Naive B cell (primary cell): ENCODE data around the gene PHACTR4. TPM values are rescaled to one million over a fixed set of nuclear protein-coding genes. Genes with fewer than 3 reads are reported as not detected.
A peak's percentile ranks its signal among the peaks of the same experiment; 100 is the strongest.
"Not testable (repeated sequence)": the region's sequence is repeated elsewhere in the genome, so short reads cannot be mapped to it uniquely, and the experiment has no call there.

Experiments used
- ATAC-seq, 2 donors: fragments of 150-1000 bp; cut with Tn5 transposase; 2 replicates each; pipeline ENCODE4 v1.10.0; 2021; ENCODE audit warnings: low read depth in 2 of 2, mild to moderate bottlenecking in 2 of 2, moderate library complexity in 2 of 2
- DNase-seq: peaks from one replicate; pipeline ENCODE4 v3.0.0; 2022
- H3K27ac Mint-ChIP-seq, 6 donors: one replicate each; pipeline ENCODE4 v1.8.0; 2020 to 2022; ENCODE audit warnings: mild to moderate bottlenecking in 6 of 6, mixed read lengths in 6 of 6, moderate library complexity in 5 of 6, inconsistent platforms in 2 of 6
- H3K27me3 Mint-ChIP-seq, 3 donors: one replicate each; pipeline ENCODE4 v1.8.0; 2021 to 2022; ENCODE audit warnings: mixed read lengths in 3 of 3, mild to moderate bottlenecking in 1 of 3
- H3K36me3 Mint-ChIP-seq, 2 donors: one replicate each; pipeline ENCODE4 v1.8.0; 2020 to 2022; ENCODE audit warnings: mixed read lengths in 2 of 2, inconsistent platforms in 1 of 2, mild to moderate bottlenecking in 1 of 2
- H3K4me1 Mint-ChIP-seq, 3 donors: one replicate each; pipeline ENCODE4 v1.8.0; 2020 to 2022; ENCODE audit warnings: mixed read lengths in 3 of 3, inconsistent platforms in 1 of 3, mild to moderate bottlenecking in 1 of 3, moderate library complexity in 1 of 3
- H3K4me3 Mint-ChIP-seq, 8 donors: one replicate each; pipeline ENCODE4 v1.8.0; 2020 to 2022; ENCODE audit warnings: mild to moderate bottlenecking in 8 of 8, mixed read lengths in 8 of 8, moderate library complexity in 8 of 8, inconsistent platforms in 2 of 8
- H3K9me3 Mint-ChIP-seq, 7 donors: one replicate each; pipeline ENCODE4 v1.8.0; 2020 to 2022; ENCODE audit warnings: mixed read lengths in 7 of 7, mild to moderate bottlenecking in 5 of 7, inconsistent platforms in 2 of 7, moderate library complexity in 1 of 7
- polyA plus RNA-seq, 6 donors: library from polyadenylated mRNA; unstranded; fragments of 300-500 nt; fragmentation: Illumina TruSeq; gene quantifications; one replicate each; pipeline ENCODE4 v1.2.3, GENCODE V29; 2021; ENCODE audit warnings: low read depth in 6 of 6

The PHACTR4 gene
- polyA plus RNA-seq, 6 donors from 2014 or later = 6.9 to 23.0 (median 9.5) TPM; not detected in 1

DNA sequence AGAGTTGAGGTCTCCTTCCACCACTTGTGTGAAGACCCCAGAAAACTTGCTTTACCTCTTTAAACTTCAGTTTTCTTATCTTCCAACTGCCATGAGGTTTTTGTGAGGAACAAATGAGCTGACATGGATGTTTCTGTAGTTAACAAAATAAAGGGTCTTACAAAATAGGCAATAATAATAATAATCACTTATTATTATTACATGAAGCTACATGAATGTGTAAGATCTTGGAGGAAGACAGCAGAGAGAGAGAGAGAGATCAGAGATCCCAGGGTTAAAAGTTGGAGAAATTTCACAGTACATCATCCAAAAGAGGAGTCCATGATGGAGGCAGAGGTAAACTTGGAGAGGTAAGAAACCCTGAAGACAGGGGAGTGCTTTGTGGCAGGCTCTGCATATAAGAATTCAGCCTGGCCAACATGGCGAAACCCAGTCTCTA is 147.0 kb downstream of the PHACTR4 start:
- ATAC-seq (no peak), DNase-seq (no peak)
- H3K9me3 Mint-ChIP-seq = no peaks in the 10 kb centered on the region
- H3K4me1 Mint-ChIP-seq = peaks cover 24 to 40% (median 28%) of the 10 kb centered on the region in 3 donors
- H3K27ac Mint-ChIP-seq = peak overlapping the region in 4 of 6 donors; percentile 12 to 82 (median 47)
- H3K27me3 Mint-ChIP-seq = no peaks in the 10 kb centered on the region
- H3K36me3 Mint-ChIP-seq = no peaks in the 10 kb centered on the region
- H3K4me3 Mint-ChIP-seq = peak overlapping the region in 4 of 8 donors; percentile 4 to 88 (median 31)

DNA sequence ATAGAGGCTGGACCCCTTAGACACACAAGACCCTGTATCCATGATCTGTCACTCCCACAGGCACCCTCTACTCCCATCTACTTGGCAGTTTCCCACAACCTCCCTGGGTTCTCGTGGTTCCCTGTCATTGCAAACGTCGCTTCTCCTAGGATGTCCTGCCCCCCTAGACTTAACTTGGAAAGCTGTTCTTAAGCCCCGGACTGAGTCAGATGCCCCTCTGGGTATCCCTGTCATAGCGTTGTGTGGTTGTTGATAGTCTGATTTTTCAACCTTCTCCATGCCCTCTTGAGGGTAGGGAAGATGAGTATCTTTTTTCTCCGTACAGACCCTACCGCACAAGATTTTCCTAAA is 148.1 kb downstream of the PHACTR4 start:
- Mint-ChIP-seq H3K9me3 (no peaks in the 10 kb centered on the region), H3K27me3 (no peaks in the 10 kb centered on the region), H3K4me1 (peaks cover 19 to 30% (median 26%) of the 10 kb centered on the region in 3 donors), H3K36me3 (no peaks in the 10 kb centered on the region), H3K27ac (peak overlapping the region; percentile 4 to 81 (median 41)), H3K4me3 (peak overlapping the region; percentile 82 to 95 (median 90))
- ATAC-seq (no peak), DNase-seq (no peak)

DNA sequence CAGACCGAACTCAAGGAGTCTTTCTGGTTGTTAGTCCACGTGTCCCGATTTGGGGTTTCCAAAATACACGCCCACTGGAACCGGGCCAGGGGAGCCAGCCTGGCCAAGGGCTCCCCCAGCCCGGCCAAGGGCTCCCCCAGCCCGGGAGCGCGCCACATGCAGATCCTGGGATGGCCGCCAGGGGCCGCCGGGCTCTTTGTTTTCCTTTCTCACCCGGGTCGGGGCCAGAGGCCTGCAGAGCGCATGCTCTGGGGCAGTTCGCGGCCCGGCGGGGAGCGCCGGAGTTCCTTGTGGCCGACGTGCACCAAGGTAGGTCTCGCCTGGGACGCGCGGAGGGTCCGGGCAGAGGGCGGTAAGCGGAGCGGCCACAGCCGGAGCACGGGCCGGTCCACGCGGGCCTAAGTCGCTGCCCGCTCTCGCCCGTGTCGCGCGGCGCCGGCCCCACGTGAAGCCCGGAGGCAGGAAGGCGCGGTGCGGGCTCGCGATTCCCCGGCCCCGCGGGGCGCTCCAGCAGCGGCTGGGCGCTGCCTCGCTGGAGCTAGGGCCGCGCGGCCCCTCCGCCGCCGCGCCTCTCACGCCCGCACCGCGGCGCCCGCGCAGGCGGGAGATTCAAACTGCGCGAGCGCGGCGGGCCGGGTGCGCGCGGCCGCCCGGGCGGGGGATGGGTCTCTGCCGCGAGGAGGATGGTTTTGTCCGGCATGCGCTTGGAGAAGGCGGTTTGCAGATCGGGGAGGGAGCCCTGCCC is 148.6 kb downstream of the PHACTR4 start:
- Mint-ChIP-seq H3K36me3 (no peaks in the 10 kb centered on the region), H3K27ac (peak overlapping the region; percentile 69 to 95 (median 87)), H3K27me3 (no peaks in the 10 kb centered on the region), H3K4me1 (peaks cover 18 to 29% (median 26%) of the 10 kb centered on the region in 3 donors), H3K9me3 (no peaks in the 10 kb centered on the region), H3K4me3 (peak overlapping the region; percentile 82 to 95 (median 90))
- peak; percentile 84 to 86 for ATAC-seq
- peak; percentile 87 for DNase-seq

DNA sequence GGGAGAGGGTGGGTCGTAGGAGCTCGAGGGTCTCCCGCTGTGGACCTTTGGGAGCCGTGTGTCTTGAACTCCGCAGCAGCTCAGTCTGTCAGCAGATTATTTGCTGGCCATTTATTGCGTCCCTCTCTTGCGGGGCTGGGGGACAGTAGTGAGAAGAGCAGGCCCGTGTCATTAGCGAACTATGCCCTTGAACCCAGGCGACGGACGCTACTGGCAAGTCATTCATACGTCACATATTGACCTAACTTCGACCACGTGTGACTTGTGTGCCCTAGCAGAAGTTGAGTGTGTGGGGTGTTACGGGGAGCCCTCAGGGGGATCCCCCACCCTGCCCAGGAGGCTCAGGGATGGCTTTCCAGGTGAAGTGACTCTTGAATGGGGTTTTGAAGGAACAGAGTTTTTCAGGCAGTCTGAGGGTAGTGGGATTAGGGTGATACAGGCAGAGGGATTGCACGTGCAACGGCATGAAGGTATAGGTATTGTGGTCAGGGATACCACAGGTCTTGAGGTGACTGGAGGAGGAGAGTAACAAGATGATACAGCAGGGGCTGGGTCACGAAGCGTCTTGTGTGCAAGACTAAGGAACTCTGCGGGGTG is 149.3 kb downstream of the PHACTR4 start:
- Mint-ChIP-seq H3K36me3 (no peaks in the 10 kb centered on the region), H3K4me3 (peak overlapping the region; percentile 82 to 95 (median 90)), H3K27ac (peak overlapping the region in 5 of 6 donors; percentile 69 to 95 (median 88)), H3K27me3 (no peaks in the 10 kb centered on the region), H3K4me1 (peaks cover 18 to 29% (median 22%) of the 10 kb centered on the region in 3 donors), H3K9me3 (no peaks in the 10 kb centered on the region)
- DNase-seq = peak; percentile 14
- ATAC-seq = peak; percentile 13 to 24

DNA sequence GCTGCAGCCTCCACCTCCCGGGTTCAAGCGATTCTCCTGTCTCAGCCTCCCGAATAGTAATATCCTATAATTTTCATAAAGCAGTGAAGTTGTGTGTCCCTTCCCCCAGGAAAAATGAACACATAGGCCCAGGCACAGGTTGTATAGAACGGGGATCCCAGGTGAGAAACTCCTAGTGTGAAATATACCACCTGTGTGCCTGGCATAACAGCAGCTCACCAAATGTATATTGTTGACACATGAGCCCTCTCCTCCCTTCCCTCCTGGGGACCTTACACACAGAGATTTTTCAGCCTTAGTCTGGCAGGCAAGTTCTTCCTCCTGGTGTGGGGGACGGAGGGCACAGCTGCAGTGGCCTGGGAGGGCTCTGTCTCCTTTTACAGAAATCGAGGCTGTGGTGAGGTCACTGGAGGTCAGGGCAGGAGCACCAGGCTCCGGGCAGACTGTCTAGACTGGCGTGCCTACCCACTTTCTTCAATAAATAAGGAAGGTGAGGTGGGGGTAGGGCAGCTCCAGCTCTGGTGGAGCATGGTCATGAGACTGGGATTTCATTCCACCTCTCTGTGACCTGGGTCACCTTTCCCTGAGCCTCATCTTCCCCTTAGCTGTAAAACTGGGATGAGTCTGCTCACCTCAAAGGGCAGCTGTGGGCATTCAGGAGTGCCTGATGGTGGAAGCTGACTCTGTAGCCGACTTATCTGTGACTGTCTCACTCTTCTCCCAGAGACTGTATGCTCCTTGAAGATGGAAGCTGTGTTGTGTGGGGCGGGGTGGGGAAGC is 150.6 kb downstream of the PHACTR4 start:
- DNase-seq (no peak), ATAC-seq (no peak)
- Mint-ChIP-seq H3K4me3 (peak overlapping the region; percentile 5 to 92 (median 42)), H3K27ac (peak overlapping the region in 1 of 6 donors; percentile 57), H3K9me3 (no peaks in the 10 kb centered on the region), H3K4me1 (peaks cover 18 to 32% (median 22%) of the 10 kb centered on the region in 3 donors), H3K36me3 (no peaks in the 10 kb centered on the region), H3K27me3 (no peaks in the 10 kb centered on the region)

DNA sequence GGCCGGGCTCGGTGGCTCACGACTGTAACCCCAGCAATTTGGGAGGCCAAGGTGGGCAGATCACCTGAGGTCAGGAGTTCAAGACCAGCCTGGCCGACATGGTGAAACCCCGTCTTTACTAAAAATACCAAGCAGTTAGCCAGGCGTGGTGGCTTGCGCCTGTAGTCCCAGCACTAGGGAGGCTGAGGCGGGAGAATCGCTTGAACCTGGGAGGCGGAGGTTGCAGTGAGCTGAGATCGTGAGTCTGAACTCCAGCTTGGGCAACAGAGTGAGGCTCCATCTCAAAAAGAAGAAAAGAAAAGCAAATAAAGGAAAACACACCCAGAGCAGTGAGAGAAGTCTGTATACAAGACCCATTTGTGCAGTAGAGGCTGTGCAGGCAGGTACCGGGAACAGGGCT is 151.3 kb downstream of the PHACTR4 start:
- Mint-ChIP-seq H3K4me1 (peaks cover 18 to 32% (median 22%) of the 10 kb centered on the region in 3 donors), H3K4me3 (peak overlapping the region in 1 of 8 donors; percentile 12), H3K27ac (peak overlapping the region in 1 of 6 donors; percentile 82)
- DNase-seq, H3K9me3 Mint-ChIP-seq, H3K27me3 Mint-ChIP-seq, ATAC-seq, H3K36me3 Mint-ChIP-seq: not testable (repeated sequence)

DNA sequence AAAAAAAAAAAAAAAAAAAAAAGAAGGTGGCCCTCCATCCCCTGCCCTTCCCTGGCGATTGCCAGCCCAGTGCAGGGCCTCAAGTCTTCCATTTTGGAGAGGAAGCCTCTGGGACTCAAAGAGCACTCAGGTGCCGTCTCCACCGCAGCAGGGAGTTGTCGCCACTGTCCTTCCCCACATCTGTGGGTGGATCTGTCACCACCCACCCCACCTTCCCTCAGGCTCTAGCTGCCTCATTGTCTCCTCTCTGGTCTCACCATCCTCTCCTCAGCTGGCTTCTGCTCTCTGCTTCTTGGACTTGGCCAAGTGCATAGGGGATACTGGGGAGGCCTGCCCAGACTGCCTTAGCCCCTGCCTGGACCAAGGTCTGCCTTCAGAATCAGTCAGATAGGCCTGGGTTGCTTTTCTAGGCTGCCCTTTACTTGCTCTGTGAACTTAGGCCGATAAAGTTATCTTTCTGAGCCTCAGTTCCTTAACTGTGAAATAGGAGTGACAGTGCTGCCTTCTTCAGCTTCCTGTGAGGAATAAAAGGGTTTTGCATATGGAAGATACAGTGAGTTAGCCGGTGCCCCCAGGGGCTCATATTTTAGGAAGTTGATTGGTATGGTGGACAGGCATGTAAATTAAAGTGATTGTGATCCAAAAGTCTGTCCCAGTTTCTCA is 152.1 kb downstream of the PHACTR4 start:
- DNase-seq (no peak), ATAC-seq (no peak)
- no peaks in the 10 kb centered on the region for H3K9me3 Mint-ChIP-seq
- no peaks in the 10 kb centered on the region for H3K36me3 Mint-ChIP-seq
- peaks cover 18 to 29% (median 21%) of the 10 kb centered on the region in 3 donors for H3K4me1 Mint-ChIP-seq
- H3K27me3 Mint-ChIP-seq = no peaks in the 10 kb centered on the region
- H3K4me3 Mint-ChIP-seq = peak overlapping the region in 2 of 8 donors; percentile 16 to 25
- H3K27ac Mint-ChIP-seq = no peak overlapping the region

DNA sequence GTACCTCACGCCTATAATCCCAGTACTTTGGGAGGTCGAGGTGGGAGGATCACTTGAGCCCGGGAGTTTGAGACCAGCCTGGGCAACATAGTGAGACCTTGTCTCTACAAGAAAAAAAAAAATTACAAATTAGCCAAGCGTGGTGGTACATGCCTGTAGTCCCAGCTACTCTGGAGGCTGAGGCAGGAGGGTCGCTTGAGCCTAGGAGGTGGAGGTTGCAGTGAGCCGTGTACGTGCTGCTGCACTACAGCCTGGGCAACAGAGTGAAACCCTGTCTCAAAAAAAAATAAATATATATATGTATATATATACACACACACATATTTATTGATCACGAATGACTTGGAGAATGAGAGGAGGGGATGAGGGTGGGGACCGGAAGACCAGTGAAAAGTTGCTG is 153.0 kb downstream of the PHACTR4 start:
- ATAC-seq, H3K36me3 Mint-ChIP-seq, H3K9me3 Mint-ChIP-seq, H3K4me3 Mint-ChIP-seq, DNase-seq, H3K27me3 Mint-ChIP-seq: not testable (repeated sequence)
- Mint-ChIP-seq H3K27ac (peak overlapping the region in 1 of 6 donors; percentile 1), H3K4me1 (peaks cover 14 to 24% (median 14%) of the 10 kb centered on the region in 3 donors)

DNA sequence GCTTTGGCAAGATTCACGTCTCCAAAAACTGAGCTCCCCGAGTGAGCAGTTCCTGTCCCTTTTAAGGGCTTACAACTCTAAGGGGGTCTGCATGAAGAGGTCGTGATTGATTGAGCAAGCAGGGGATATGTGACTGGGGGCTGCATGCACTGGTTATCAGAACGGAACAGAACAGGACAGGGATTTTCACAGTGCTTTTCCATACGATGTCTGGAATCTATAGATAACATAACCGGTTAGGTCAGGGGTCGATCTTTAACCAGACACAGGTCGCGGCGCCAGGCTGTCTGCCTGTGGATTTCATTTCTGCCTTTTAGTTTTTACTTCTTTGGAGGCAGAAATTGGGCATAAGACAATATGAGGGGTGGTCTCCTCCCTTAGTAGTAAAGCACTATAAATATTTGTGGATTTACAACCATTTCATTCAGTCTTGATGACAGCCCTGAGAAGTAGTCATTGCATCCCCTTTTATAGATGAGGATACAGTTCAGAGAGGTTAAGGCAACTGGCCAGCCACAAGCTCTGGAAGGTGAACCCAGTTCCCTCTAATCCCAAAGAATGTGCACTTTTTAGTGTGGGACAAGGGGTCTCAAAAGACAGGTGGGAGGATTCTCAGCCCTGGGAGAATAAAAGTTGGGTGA is 155.6 kb downstream of the PHACTR4 start:
- H3K4me1 Mint-ChIP-seq = peaks cover 0 to 16% (median 0%) of the 10 kb centered on the region in 3 donors
- DNase-seq, H3K9me3 Mint-ChIP-seq, H3K36me3 Mint-ChIP-seq, ATAC-seq, H3K27ac Mint-ChIP-seq, H3K4me3 Mint-ChIP-seq, H3K27me3 Mint-ChIP-seq: not testable (repeated sequence)

DNA sequence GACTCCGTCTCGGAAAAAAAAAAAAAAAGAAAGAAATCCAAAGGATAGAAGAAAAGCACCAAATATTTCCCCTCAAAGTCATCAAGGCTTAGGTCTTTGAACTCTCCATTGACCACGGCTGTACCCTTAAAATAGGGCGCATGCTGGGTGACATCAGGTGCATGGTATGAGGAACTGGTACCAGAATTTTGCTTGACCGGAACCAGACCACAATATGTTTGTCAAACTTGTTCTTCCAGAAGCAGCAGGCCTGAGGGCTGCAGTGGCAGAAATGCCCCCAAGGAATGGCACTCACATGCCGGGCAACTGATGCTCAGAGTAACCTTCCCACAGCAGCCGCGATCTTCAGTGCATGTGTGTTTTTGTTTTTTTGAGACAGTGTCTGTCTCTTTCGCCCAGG is 157.3 kb downstream of the PHACTR4 start:
- H3K27ac Mint-ChIP-seq = peak overlapping the region in 1 of 6 donors; percentile 78
- no peak for DNase-seq
- peaks cover 0 to 7% of the 10 kb centered on the region in 2 donors for H3K36me3 Mint-ChIP-seq
- ATAC-seq = no peak
- H3K27me3 Mint-ChIP-seq = no peaks in the 10 kb centered on the region
- H3K4me1 Mint-ChIP-seq = peaks cover 0 to 11% (median 0%) of the 10 kb centered on the region in 3 donors
- peak overlapping the region in 1 of 8 donors; percentile 48 for H3K4me3 Mint-ChIP-seq
- H3K9me3 Mint-ChIP-seq = no peaks in the 10 kb centered on the region

DNA sequence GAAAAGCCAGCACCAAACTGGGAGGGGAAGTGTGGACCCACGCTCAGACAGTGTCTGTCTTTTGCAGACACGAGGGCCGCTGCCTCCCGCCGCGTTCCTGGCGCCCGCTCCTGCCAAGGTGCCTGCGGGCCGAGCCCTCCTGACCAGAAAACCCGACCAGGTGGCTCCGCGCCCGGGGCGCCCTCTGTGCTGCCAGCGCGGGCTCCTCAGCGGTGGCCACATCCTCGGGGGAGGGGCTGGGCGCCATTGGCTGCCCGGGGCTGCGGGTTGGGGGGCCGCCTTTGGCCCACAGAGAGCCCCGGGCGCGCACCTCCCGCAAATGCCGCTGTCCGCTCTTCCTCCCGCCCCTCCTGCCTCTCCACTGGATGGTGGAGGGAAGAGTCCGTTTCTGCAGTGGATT is 160.9 kb downstream of the PHACTR4 start:
- H3K4me3 Mint-ChIP-seq = no peak overlapping the region
- no peaks in the 10 kb centered on the region for H3K9me3 Mint-ChIP-seq
- DNase-seq (no peak), ATAC-seq (no peak)
- H3K36me3 Mint-ChIP-seq = peaks cover 0 to 7% of the 10 kb centered on the region in 2 donors
- H3K27ac Mint-ChIP-seq = peak overlapping the region in 1 of 6 donors; percentile 22
- H3K27me3 Mint-ChIP-seq = no peaks in the 10 kb centered on the region
- H3K4me1 Mint-ChIP-seq = peaks cover 0 to 2% (median 0%) of the 10 kb centered on the region in 3 donors

DNA sequence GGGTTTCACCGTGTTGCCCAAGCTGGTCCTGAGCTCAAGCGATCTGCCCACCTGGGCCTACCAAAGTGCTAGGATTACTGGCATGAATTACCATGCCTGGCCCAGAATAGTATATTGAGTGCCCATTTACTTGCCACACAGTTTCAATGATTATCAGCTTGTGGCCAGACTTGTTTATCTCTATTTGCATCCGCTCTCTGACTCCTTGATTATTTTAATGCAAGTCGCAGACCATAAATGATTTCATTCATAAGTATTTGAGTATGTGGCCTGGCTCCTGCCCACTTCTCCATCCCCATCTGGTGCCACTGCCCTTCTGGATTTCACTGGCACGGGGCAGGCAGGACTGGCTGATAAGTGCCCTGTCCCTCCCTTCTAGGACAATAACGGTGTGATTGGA is 165.1 kb downstream of the PHACTR4 start:
- Mint-ChIP-seq H3K36me3 (peaks cover 7 to 10% of the 10 kb centered on the region in 2 donors), H3K9me3 (no peaks in the 10 kb centered on the region), H3K27me3 (no peaks in the 10 kb centered on the region), H3K4me1 (peaks cover 0 to 2% (median 0%) of the 10 kb centered on the region in 3 donors), H3K27ac (no peak overlapping the region), H3K4me3 (no peak overlapping the region)
- DNase-seq (no peak), ATAC-seq (no peak)
